HepG2 (cell line): ENCODE results near the gene IZUMO4. TPM values are rescaled to one million over a fixed set of nuclear protein-coding genes. Genes with fewer than 3 reads are reported as not detected.

Experiments
- GABPB1 ChIP-seq: IDR thresholded peaks from 2 replicates; pipeline ENCODE4 v1.6.1; 2016; ENCODE audit warnings: mild to moderate bottlenecking, missing genetic modification reagents, moderate library complexity, missing compliant biosample characterization
- HCFC1 ChIP-seq: fragments of 150-350 bp; IDR thresholded peaks from 2 replicates; pipeline ENCODE4 v1.6.1; 2014; ENCODE audit warnings: low read depth, low read length
- MATR3 ChIP-seq: sonication (generic); formaldehyde crosslinking; IDR thresholded peaks from 2 replicates; pipeline ENCODE4 v1.4.0; 2020; ENCODE audit warnings: missing genetic modification reagents
- PITX1 ChIP-seq: sonication (generic); formaldehyde crosslinking; IDR thresholded peaks from 2 replicates; pipeline ENCODE4 v1.5.1; 2020; ENCODE audit warnings: mild to moderate bottlenecking, missing genetic modification reagents
- SMARCC2 ChIP-seq: fragments of 450-650 bp; IDR thresholded peaks from 2 replicates; pipeline ENCODE4 v1.6.1; 2017; ENCODE audit warnings: antibody characterized with exemption, mild to moderate bottlenecking
- SNAPC4 ChIP-seq: sonication (generic); formaldehyde crosslinking; IDR thresholded peaks from 2 replicates; pipeline ENCODE4 v1.4.0; 2020; ENCODE audit warnings: mild to moderate bottlenecking, missing genetic modification reagents
- YY1 ChIP-seq: IDR thresholded peaks from 2 replicates; pipeline ENCODE4 v1.6.1; 2011; ENCODE audit warnings: low read length, low read depth, moderate library complexity, mild to moderate bottlenecking; ENCODE audit not compliant: insufficient read depth, insufficient replicate concordance
- ZNF280D ChIP-seq: sonication (generic); formaldehyde crosslinking; IDR thresholded peaks from 2 replicates; pipeline ENCODE4 v1.5.1; 2020; ENCODE audit warnings: mild to moderate bottlenecking, missing genetic modification reagents
- ZNF512B ChIP-seq: sonication (generic); formaldehyde crosslinking; IDR thresholded peaks from 2 replicates; pipeline ENCODE4 v1.5.1; 2020; ENCODE audit warnings: missing genetic modification reagents, mild to moderate bottlenecking, borderline replicate concordance
- ZNF556 ChIP-seq: sonication (generic); formaldehyde crosslinking; IDR thresholded peaks from 2 replicates; pipeline ENCODE4 v1.4.0; 2020; ENCODE audit warnings: mild to moderate bottlenecking, missing genetic modification reagents, borderline replicate concordance
- ZSCAN29 ChIP-seq: sonication (generic); formaldehyde crosslinking; conservative IDR thresholded peaks from 2 replicates; pipeline ENCODE4 v1.4.0; 2020; ENCODE audit warnings: mild to moderate bottlenecking, missing genetic modification reagents
- polyA plus RNA-seq, 8 experiments: library from polyadenylated mRNA; depleted of rRNA in 3 of 8; stranded (reverse) in 7 of 8; unstranded in 1 of 8; fragments of >200 nt; fragmentation: Illumina TruSeq in 4 of 8; extraction: Trizol in 4 of 8; gene quantifications; 2 replicates each; pipeline versions ENCODE4 v1.2.1 to v1.2.3, GENCODE V29; 2011 to 2016; ENCODE audit warnings: low read depth in 4 of 8, missing spikeins in 1 of 8, mixed read lengths in 1 of 8; ENCODE audit not compliant: insufficient read depth in 1 of 8
- total RNA-seq, 5 experiments: library from RNA; depleted of rRNA; stranded (reverse); fragments of >200 nt; fragmentation: Illumina TruSeq; extraction: Trizol; gene quantifications; 2 replicates each; pipeline ENCODE4 v1.2.3, GENCODE V29; 2016; ENCODE audit warnings: low read depth in 1 of 5
- TF ChIP-seq, protein P1 (sequence below): sonication (generic); formaldehyde crosslinking; IDR thresholded peaks from 2 replicates; pipeline ENCODE4 v1.4.0; 2020; ENCODE audit warnings: mild to moderate bottlenecking, missing genetic modification reagents
- TF ChIP-seq, protein P2 (sequence below): sonication (generic); formaldehyde crosslinking; IDR thresholded peaks from 2 replicates; pipeline ENCODE4 v1.4.0; 2020; ENCODE audit warnings: missing genetic modification reagents

The IZUMO4 gene
- total and polyA plus RNA-seq, 2 of the 13 experiments (the other 11 are each of a cell fraction or from before 2014, with no cell fraction given) = 0.77 to 3.9 TPM

GRCh38 chr19:2061495-2062388 lies 35.0 kb upstream of the IZUMO4 start (continued):
- peak; percentile 78; the same call in 1 of the 2 replicates for TF ChIP-seq ZNF512B
- peak; percentile 34; the same call in 1 of the 2 replicates for TF ChIP-seq PITX1 (CRISPR knock-in tag)
- no peak for TF ChIP-seq SMARCC2
- no peak for TF ChIP-seq ZNF556 (CRISPR knock-in tag)
- TF ChIP-seq YY1 = no peak
- TF ChIP-seq ZNF280D (CRISPR knock-in tag) = 0 out of 2 replicates have a peak, but pooled peaks have one; percentile 23
- peak; percentile 88 for TF ChIP-seq SNAPC4 (CRISPR knock-in tag)
- TF ChIP-seq MATR3 (CRISPR knock-in tag) = no peak
- TF ChIP-seq, protein P1, sequence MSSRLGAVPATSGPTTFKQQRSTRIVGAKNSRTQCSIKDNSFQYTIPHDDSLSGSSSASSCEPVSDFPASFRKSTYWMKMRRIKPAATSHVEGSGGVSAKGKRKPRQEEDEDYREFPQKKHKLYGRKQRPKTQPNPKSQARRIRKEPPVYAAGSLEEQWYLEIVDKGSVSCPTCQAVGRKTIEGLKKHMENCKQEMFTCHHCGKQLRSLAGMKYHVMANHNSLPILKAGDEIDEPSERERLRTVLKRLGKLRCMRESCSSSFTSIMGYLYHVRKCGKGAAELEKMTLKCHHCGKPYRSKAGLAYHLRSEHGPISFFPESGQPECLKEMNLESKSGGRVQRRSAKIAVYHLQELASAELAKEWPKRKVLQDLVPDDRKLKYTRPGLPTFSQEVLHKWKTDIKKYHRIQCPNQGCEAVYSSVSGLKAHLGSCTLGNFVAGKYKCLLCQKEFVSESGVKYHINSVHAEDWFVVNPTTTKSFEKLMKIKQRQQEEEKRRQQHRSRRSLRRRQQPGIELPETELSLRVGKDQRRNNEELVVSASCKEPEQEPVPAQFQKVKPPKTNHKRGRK (CRISPR knock-in tag) = no peak
- 0 out of 2 replicates have a peak, but pooled peaks have one; percentile 2 for TF ChIP-seq HCFC1
- peak; percentile 8; the same call in 1 of the 2 replicates for TF ChIP-seq GABPB1 (CRISPR knock-in tag)
- TF ChIP-seq, protein P2, sequence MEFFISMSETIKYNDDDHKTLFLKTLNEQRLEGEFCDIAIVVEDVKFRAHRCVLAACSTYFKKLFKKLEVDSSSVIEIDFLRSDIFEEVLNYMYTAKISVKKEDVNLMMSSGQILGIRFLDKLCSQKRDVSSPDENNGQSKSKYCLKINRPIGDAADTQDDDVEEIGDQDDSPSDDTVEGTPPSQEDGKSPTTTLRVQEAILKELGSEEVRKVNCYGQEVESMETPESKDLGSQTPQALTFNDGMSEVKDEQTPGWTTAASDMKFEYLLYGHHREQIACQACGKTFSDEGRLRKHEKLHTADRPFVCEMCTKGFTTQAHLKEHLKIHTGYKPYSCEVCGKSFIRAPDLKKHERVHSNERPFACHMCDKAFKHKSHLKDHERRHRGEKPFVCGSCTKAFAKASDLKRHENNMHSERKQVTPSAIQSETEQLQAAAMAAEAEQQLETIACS = no peak; the same call in 1 of the 2 replicates
- TF ChIP-seq ZSCAN29 = 0 out of 2 replicates have a peak, but pooled peaks have one; percentile 12
